Activated T-cell treated with anti-CD3 and anti-CD28 coated beads, Interleukin-2, amount 50 U/mL, for 48 hours (primary cell): ENCODE results near the gene MYBPH.

ENCODE experiments used
- DNase-seq, 2 experiments: peaks; one replicate each; pipeline ENCODE4 v3.0.0-alpha.2; 2020

Gene MYBPH

GRCh38 chr1:203126866-203127665, 48.6 kb downstream of the MYBPH start:
- DNase-seq = no peak

- no peak for DNase-seq
These were observed 49.3 kb downstream of the MYBPH start for GRCh38 chr1:203126151-203126865.

- DNase-seq = no peak
These were observed 50.9 kb downstream of the MYBPH start for GRCh38 chr1:203124546-203125317.

- no peak for DNase-seq
These were observed 51.6 kb downstream of the MYBPH start for GRCh38 chr1:203124011-203124410.

- DNase-seq = no peak
These were observed 53.5 kb downstream of the MYBPH start for GRCh38 chr1:203122159-203122558.

GRCh38 chr1:203121186-203122015, 54.2 kb downstream of the MYBPH start:
- no peak for DNase-seq

GRCh38 chr1:203120325-203121153, 55.1 kb downstream of the MYBPH start:
- DNase-seq = no peak
